ENCODE results near the gene SEMA4G.

SEMA4G gene

GRCh38 chr10:100988166-100988565 lies 18.9 kb downstream of the SEMA4G start:
- FAIRE-seq = no peak

GRCh38 chr10:100989088-100989487 lies 19.8 kb downstream of the SEMA4G start:
- no peak for FAIRE-seq

GRCh38 chr10:100993986-100994708 lies 24.8 kb downstream of the SEMA4G start:
- no peak for FAIRE-seq

- FAIRE-seq = no peak
These were observed 25.9 kb downstream of the SEMA4G start for GRCh38 chr10:100995181-100995580.

- no peak for FAIRE-seq
These were observed 27.5 kb downstream of the SEMA4G start for GRCh38 chr10:100996678-100997359.

GRCh38 chr10:100997360-100998182 lies 28.3 kb downstream of the SEMA4G start:
- no peak for FAIRE-seq

GRCh38 chr10:100998183-100998990 lies 29.1 kb downstream of the SEMA4G start:
- FAIRE-seq = no peak

- no peak for FAIRE-seq
These were observed 29.9 kb downstream of the SEMA4G start for GRCh38 chr10:100998991-100999741.

GRCh38 chr10:100999742-101000126 lies 30.4 kb downstream of the SEMA4G start, which contains the start of gene LZTS2:
Gene LZTS2, plus strand, starts transcription at chr10:100999808. Its CDS starts 2,731 bp downstream, at chr10:101002539.
- no peak for FAIRE-seq

GRCh38 chr10:101000127-101000914 lies 31.0 kb downstream of the SEMA4G start:
- no peak for FAIRE-seq

GRCh38 chr10:101000915-101001658 lies 31.8 kb downstream of the SEMA4G start:
- FAIRE-seq = peak; percentile 66

- no peak for FAIRE-seq
These were observed 32.3 kb downstream of the SEMA4G start for GRCh38 chr10:101001659-101002035.

- FAIRE-seq = no peak
These were observed 33.2 kb downstream of the SEMA4G start for GRCh38 chr10:101002456-101002855.

- no peak for FAIRE-seq
These were observed 34.4 kb downstream of the SEMA4G start for GRCh38 chr10:101003639-101004206.

- no peak for FAIRE-seq
These were observed 36.1 kb downstream of the SEMA4G start for GRCh38 chr10:101005361-101005760.

GRCh38 chr10:101005869-101006567 lies 36.7 kb downstream of the SEMA4G start:
- FAIRE-seq = no peak

- FAIRE-seq = no peak
These were observed 37.3 kb downstream of the SEMA4G start for GRCh38 chr10:101006593-101007098.

- no peak for FAIRE-seq
These were observed 37.9 kb downstream of the SEMA4G start for GRCh38 chr10:101007099-101007711.

Data from endometrium (tissue), 2 donors.